ENCODE measurements around the gene SCGB2A2.

The SCGB2A2 gene

DNA sequence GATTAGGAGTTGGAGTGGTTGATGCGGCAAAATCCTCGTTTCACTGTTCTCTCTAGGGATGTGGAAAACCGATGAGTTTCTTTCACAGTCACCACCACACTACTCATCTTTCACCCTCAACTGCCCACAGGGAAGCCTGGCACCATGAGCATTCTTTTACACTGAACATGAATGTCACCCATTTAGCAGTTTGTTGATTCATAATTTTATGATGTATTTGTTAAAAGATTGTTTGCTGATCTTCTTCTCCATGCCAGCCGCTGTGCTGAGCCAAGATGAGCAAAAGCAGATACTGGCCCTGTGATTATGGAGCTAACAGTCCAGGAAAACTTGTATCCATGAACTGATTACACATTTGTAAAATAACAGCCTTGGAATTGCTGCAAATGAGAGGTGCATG is 31.8 kb upstream of the SCGB2A2 start:
- TF ChIP-seq CTCF (IDR thresholded peaks at IDR 0.05; ENCODE audit: insufficient read depth, low read length, missing control alignments) = no peak
- CTCF ChIA-PET = no interaction called here

GRCh38 chr11:62241095-62241494 is 28.9 kb upstream of the SCGB2A2 start:
- ChIA-PET CTCF (no interaction called here), POLR2A (no interaction called here)
- no peak overlapping the region for H3K4me3 ChIP-seq (ENCODE audit: low read depth, low read length)
- no peak for DNase-seq (ENCODE audit: low read depth, low spot score)
- no peak for TF ChIP-seq CTCF (IDR thresholded peaks at IDR 0.05; ENCODE audit: insufficient read depth, low read length, missing control alignments)

More for the DNA sequence above, 31.8 kb upstream of the SCGB2A2 start:
- DNase-seq (ENCODE audit: low read depth, low spot score) = no peak
- no peak overlapping the region for H3K4me3 ChIP-seq (ENCODE audit: low read depth, low read length)
- POLR2A ChIA-PET = no interaction called here

DNA sequence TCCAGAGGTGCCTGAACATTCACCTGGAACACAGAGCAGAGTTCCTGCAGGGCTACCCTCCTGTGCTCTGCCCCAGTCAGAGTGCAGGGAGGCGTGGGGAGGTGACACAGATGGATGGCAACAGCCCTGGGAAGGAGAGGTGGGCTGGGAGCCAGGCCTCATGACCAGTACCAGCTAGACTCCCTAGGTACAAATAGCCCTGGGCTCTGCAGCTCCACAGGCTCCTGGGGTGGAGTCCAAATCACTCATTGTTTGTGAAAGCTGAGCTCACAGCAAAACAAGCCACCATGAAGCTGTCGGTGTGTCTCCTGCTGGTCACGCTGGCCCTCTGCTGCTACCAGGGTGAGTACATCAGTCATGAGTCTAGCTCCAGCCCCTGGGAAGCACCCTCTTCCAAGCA is 27.9 kb upstream of the SCGB2A2 start, which contains the start of gene SCGB1D2:
SCGB1D2 (plus strand) TSS at position 219 of the 400 bp plus-strand sequence; CDS start at position 288, 69 bp downstream.
- CTCF ChIA-PET = no interaction called here
- POLR2A ChIA-PET = no interaction called here
- H3K4me3 ChIP-seq (ENCODE audit: low read depth, low read length) = no peak within 1 kb of the TSS
- DNase-seq (ENCODE audit: low read depth, low spot score) = no peak
- TF ChIP-seq CTCF (IDR thresholded peaks at IDR 0.05; ENCODE audit: insufficient read depth, low read length, missing control alignments) = no peak

GRCh38 chr11:62245271-62245753 is 24.6 kb upstream of the SCGB2A2 start:
- H3K4me3 ChIP-seq (ENCODE audit: low read depth, low read length) = no peak overlapping the region
- CTCF ChIA-PET = no interaction called here
- POLR2A ChIA-PET = no interaction called here
- TF ChIP-seq CTCF (IDR thresholded peaks at IDR 0.05; ENCODE audit: insufficient read depth, low read length, missing control alignments) = no peak
- DNase-seq (ENCODE audit: low read depth, low spot score) = no peak

GRCh38 chr11:62251698-62252097 is 18.3 kb upstream of the SCGB2A2 start:
- ChIA-PET POLR2A (no interaction called here), CTCF (no interaction called here)
- no peak overlapping the region for H3K4me3 ChIP-seq (ENCODE audit: low read depth, low read length)
- no peak for TF ChIP-seq CTCF (IDR thresholded peaks at IDR 0.05; ENCODE audit: insufficient read depth, low read length, missing control alignments)
- DNase-seq (ENCODE audit: low read depth, low spot score) = no peak

GRCh38 chr11:62253999-62254542 is 15.9 kb upstream of the SCGB2A2 start:
- CTCF ChIA-PET = no interaction called here
- no peak for TF ChIP-seq CTCF (IDR thresholded peaks at IDR 0.05; ENCODE audit: insufficient read depth, low read length, missing control alignments)
- no peak for DNase-seq (ENCODE audit: low read depth, low spot score)
- POLR2A ChIA-PET = no interaction called here
- H3K4me3 ChIP-seq (ENCODE audit: low read depth, low read length) = no peak overlapping the region
